ENCODE measurements around the gene ITPKA.

Gene ITPKA

GRCh38 chr15:41506796-41507341 is 13.2 kb downstream of the ITPKA start:
- TF ChIP-seq POLR2AphosphoS5 (IDR thresholded peaks at IDR 0.05; ENCODE audit: low read depth, low read length) (no peak), FOXP2 (optimal IDR thresholded peaks at IDR 0.05; ENCODE audit: borderline replicate concordance, extremely low read depth, extremely low read length, insufficient read depth) (no peak), TAF1 (IDR thresholded peaks at IDR 0.05; ENCODE audit: borderline replicate concordance, insufficient read depth, low read length) (no peak), SIN3A (IDR thresholded peaks at IDR 0.05; ENCODE audit: borderline replicate concordance, insufficient read depth, low read length) (no peak)
- TF ChIP-seq, protein P1, sequence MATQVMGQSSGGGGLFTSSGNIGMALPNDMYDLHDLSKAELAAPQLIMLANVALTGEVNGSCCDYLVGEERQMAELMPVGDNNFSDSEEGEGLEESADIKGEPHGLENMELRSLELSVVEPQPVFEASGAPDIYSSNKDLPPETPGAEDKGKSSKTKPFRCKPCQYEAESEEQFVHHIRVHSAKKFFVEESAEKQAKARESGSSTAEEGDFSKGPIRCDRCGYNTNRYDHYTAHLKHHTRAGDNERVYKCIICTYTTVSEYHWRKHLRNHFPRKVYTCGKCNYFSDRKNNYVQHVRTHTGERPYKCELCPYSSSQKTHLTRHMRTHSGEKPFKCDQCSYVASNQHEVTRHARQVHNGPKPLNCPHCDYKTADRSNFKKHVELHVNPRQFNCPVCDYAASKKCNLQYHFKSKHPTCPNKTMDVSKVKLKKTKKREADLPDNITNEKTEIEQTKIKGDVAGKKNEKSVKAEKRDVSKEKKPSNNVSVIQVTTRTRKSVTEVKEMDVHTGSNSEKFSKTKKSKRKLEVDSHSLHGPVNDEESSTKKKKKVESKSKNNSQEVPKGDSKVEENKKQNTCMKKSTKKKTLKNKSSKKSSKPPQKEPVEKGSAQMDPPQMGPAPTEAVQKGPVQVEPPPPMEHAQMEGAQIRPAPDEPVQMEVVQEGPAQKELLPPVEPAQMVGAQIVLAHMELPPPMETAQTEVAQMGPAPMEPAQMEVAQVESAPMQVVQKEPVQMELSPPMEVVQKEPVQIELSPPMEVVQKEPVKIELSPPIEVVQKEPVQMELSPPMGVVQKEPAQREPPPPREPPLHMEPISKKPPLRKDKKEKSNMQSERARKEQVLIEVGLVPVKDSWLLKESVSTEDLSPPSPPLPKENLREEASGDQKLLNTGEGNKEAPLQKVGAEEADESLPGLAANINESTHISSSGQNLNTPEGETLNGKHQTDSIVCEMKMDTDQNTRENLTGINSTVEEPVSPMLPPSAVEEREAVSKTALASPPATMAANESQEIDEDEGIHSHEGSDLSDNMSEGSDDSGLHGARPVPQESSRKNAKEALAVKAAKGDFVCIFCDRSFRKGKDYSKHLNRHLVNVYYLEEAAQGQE (IDR thresholded peaks at IDR 0.05; ENCODE audit: insufficient read depth in 1 of 2, low read depth in 2 of 2, low read length in 2 of 2): no peak

- TF ChIP-seq POLR2AphosphoS5 (IDR thresholded peaks at IDR 0.05; ENCODE audit: low read depth, low read length) (no peak), TAF1 (IDR thresholded peaks at IDR 0.05; ENCODE audit: borderline replicate concordance, insufficient read depth, low read length) (no peak), SIN3A (IDR thresholded peaks at IDR 0.05; ENCODE audit: borderline replicate concordance, insufficient read depth, low read length) (no peak), FOXP2 (optimal IDR thresholded peaks at IDR 0.05; ENCODE audit: borderline replicate concordance, extremely low read depth, extremely low read length, insufficient read depth) (no peak)
- TF ChIP-seq, protein P1 (IDR thresholded peaks at IDR 0.05; ENCODE audit: insufficient read depth in 1 of 2, low read depth in 2 of 2, low read length in 2 of 2): no peak
Measured at GRCh38 chr15:41507820-41508290, 14.2 kb downstream of the ITPKA start.

GRCh38 chr15:41510728-41511127 is 17.1 kb downstream of the ITPKA start:
- TF ChIP-seq POLR2AphosphoS5 (IDR thresholded peaks at IDR 0.05; ENCODE audit: low read depth, low read length) (no peak), FOXP2 (optimal IDR thresholded peaks at IDR 0.05; ENCODE audit: borderline replicate concordance, extremely low read depth, extremely low read length, insufficient read depth) (no peak), TAF1 (IDR thresholded peaks at IDR 0.05; ENCODE audit: borderline replicate concordance, insufficient read depth, low read length) (no peak), SIN3A (IDR thresholded peaks at IDR 0.05; ENCODE audit: borderline replicate concordance, insufficient read depth, low read length) (no peak)
- TF ChIP-seq, protein P1 (IDR thresholded peaks at IDR 0.05; ENCODE audit: insufficient read depth in 1 of 2, low read depth in 2 of 2, low read length in 2 of 2): no peak

- TF ChIP-seq, protein P1 (IDR thresholded peaks at IDR 0.05; ENCODE audit: insufficient read depth in 1 of 2, low read depth in 2 of 2, low read length in 2 of 2): no peak
- TF ChIP-seq POLR2AphosphoS5 (IDR thresholded peaks at IDR 0.05; ENCODE audit: low read depth, low read length) (no peak), SIN3A (IDR thresholded peaks at IDR 0.05; ENCODE audit: borderline replicate concordance, insufficient read depth, low read length) (no peak), FOXP2 (optimal IDR thresholded peaks at IDR 0.05; ENCODE audit: borderline replicate concordance, extremely low read depth, extremely low read length, insufficient read depth) (no peak), TAF1 (IDR thresholded peaks at IDR 0.05; ENCODE audit: borderline replicate concordance, insufficient read depth, low read length) (no peak)
Measured at GRCh38 chr15:41511331-41511898, 17.7 kb downstream of the ITPKA start.
